Body of pancreas (tissue), 4 donors: ENCODE results near the gene TOB1.

Experiments used
- POLR2A ChIP-seq, 3 donors: fragments of 450-650 bp; IDR thresholded peaks; one replicate each; pipeline ENCODE4 v1.6.1; 2016; ENCODE audit warnings: antibody characterized with exemption in 3 of 3, mild to moderate bottlenecking in 2 of 3
- TF ChIP-seq, protein P1 (sequence below), 7 experiments: fragments of 450-650 bp in 4 of 7; fragments of 200-600 bp in 3 of 7; sonication (generic) in 3 of 7; IDR thresholded peaks; one replicate each; pipeline ENCODE4 v1.5.1; 2016 to 2019; ENCODE audit warnings: antibody characterized with exemption in 7 of 7

DNA sequence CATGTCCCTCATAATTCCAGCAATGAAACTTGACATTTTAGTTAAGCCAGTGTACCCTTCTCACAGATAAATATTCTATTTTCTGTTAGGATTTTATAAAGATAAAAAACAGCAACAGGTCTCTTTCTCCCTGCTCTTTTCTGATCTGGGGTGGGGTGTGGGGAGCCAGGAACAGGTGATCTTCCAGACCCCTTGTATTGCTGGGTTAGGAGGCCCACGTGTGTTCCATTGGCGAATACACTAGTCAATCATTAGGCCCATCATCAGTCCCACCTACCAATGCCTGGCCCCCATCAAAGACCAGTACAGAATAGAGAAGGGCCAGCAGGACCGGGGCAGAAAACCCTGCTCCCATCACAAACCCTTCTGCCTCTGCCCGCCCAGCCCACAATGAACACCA is 40.3 kb upstream of the TOB1 start:
- TF ChIP-seq, protein P1, sequence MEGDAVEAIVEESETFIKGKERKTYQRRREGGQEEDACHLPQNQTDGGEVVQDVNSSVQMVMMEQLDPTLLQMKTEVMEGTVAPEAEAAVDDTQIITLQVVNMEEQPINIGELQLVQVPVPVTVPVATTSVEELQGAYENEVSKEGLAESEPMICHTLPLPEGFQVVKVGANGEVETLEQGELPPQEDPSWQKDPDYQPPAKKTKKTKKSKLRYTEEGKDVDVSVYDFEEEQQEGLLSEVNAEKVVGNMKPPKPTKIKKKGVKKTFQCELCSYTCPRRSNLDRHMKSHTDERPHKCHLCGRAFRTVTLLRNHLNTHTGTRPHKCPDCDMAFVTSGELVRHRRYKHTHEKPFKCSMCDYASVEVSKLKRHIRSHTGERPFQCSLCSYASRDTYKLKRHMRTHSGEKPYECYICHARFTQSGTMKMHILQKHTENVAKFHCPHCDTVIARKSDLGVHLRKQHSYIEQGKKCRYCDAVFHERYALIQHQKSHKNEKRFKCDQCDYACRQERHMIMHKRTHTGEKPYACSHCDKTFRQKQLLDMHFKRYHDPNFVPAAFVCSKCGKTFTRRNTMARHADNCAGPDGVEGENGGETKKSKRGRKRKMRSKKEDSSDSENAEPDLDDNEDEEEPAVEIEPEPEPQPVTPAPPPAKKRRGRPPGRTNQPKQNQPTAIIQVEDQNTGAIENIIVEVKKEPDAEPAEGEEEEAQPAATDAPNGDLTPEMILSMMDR (IDR thresholded peaks at IDR 0.05), result no peak
- TF ChIP-seq POLR2A (IDR thresholded peaks at IDR 0.05), result no peak
